Measurements from ENCODE around the gene PPARG. TPM values are rescaled to one million over a fixed set of nuclear protein-coding genes. Genes with fewer than 3 reads are reported as not detected.

The PPARG gene
- total and polyA plus RNA-seq, 2 of the 13 experiments (the other 11 are each of a cell fraction or from before 2014, with no cell fraction given): 13.9 to 58.3 TPM

GRCh38 chr3:12436514-12437220 lies 147.8 kb downstream of the PPARG start:
- no peak overlapping the region for H3K4me2 ChIP-seq (ENCODE audit: low read depth, low read length)
- no peak for FAIRE-seq
- H3K4me3 ChIP-seq (replicated peaks in 1 of 3; ENCODE audit: insufficient read depth in 1 of 3, low read depth in 2 of 3, low read length in 3 of 3): no peak overlapping the region
- no peaks in the 10 kb centered on the region for H4K20me1 ChIP-seq (ENCODE audit: insufficient read depth, low read length)
- H3K79me2 ChIP-seq (ENCODE audit: insufficient read depth, low read length): no peaks in the 10 kb centered on the region
- H3K27me3 ChIP-seq (ENCODE audit: control insufficient read depth in 1 of 2, insufficient read depth in 2 of 2, low read length in 2 of 2): no peaks in the 10 kb centered on the region
- no peak; the same call in 2 of the 3 replicates for ATAC-seq
- H3K9ac ChIP-seq (ENCODE audit: insufficient read depth, low read depth, low read length): no peak overlapping the region
- no peak for DNase-seq (ENCODE audit: low spot score)
- in situ Hi-C loops (cut with HindIII; ENCODE audit: extremely low pct_ligation_motif_present, low pct_unique_long_range_greater_than_20kb): no loop called here
- no peaks in the 10 kb centered on the region for H3K4me1 ChIP-seq (ENCODE audit: insufficient read depth, low read length)
- WGBS (ENCODE audit: low lambda C conversion rate): 96% methylated on average over 12 of the region's 12 CpGs
- peaks cover 0 to 9% of the 10 kb centered on the region in 2 experiments; a peak in 2 of 5 replicates for H3K36me3 ChIP-seq (replicated peaks in 1 of 2; ENCODE audit: control insufficient read depth in 1 of 2, insufficient read depth in 2 of 2, low read length in 2 of 2)
- ChIA-PET CTCF (ENCODE audit: low intra/inter-chr PET ratio, low total read pairs) (no interaction called here), POLR2A (interaction anchor here (2.2 kb wide), 1 partner anchor 30 kb away, joined by 4 read pairs; no protein-coding TSS in a partner anchor)
- no peak overlapping the region for H3K27ac ChIP-seq (ENCODE audit: extremely low read length, insufficient read depth, low read length)
- no TSS peak for BruUV-seq (replicated peaks)
- H2AFZ ChIP-seq (ENCODE audit: low read length): no peak overlapping the region
- H3K9me3 ChIP-seq (ENCODE audit: low read length): no peaks in the 10 kb centered on the region
- intact Hi-C loops (cut with micrococcal nuclease; ENCODE audit: unreplicated experiment): no loop called here
- TF ChIP-seq CEBPZ (IDR thresholded peaks at IDR 0.05; ENCODE audit: low read length) (no peak), E2F1 (CRISPR knock-in tag; IDR thresholded peaks at IDR 0.05) (no peak), DRAP1 (CRISPR knock-in tag; IDR thresholded peaks at IDR 0.05) (no peak), YEATS2 (CRISPR knock-in tag; IDR thresholded peaks at IDR 0.05; ENCODE audit: borderline replicate concordance) (no peak), ARID3A (IDR thresholded peaks at IDR 0.05; ENCODE audit: low read depth, low read length) (no peak), NR2F6 (IDR thresholded peaks at IDR 0.05) (no peak), NR2F6 (CRISPR knock-in tag; IDR thresholded peaks at IDR 0.05) (no peak), ZNF616 (CRISPR knock-in tag; IDR thresholded peaks at IDR 0.05; ENCODE audit: low read depth) (no peak), POLR2A (IDR thresholded peaks at IDR 0.05; ENCODE audit: insufficient read depth in 1 of 2, low read depth in 2 of 2, low read length in 2 of 2) (no peak), HNRNPLL (IDR thresholded peaks at IDR 0.05; ENCODE audit: low read depth, low read length, poor library complexity, severe bottlenecking) (no peak), ARNTL (CRISPR knock-in tag; IDR thresholded peaks at IDR 0.05) (no peak)

Data from HepG2 (cell line).